Endometrial microvascular endothelial cells (primary cell): ENCODE data around the gene CMSS1. TPM values are rescaled to one million over a fixed set of nuclear protein-coding genes. Genes with fewer than 3 reads are reported as not detected.
"Not testable (repeated sequence)": the region's sequence is repeated elsewhere in the genome, so short reads cannot be mapped to it uniquely, and the experiment has no call there.

Experiments
- in situ Hi-C: cut with HindIII; loops from 2 replicates; pipeline ENCODE4 v1.10.0; 2017; ENCODE audit warnings: low sequenced_read_pairs, low pct_unique_long_range_greater_than_20kb; ENCODE audit errors: inconsistent ontology term
- total RNA-seq: library from RNA; depleted of rRNA; stranded (reverse); fragments of >200 nt; gene quantifications from one replicate; pipeline ENCODE4 v1.2.3, GENCODE V29; 2015; ENCODE audit errors: inconsistent ontology term

The CMSS1 gene
- total RNA-seq, 1 donor from 2014 or later, result 13.2 TPM

DNA sequence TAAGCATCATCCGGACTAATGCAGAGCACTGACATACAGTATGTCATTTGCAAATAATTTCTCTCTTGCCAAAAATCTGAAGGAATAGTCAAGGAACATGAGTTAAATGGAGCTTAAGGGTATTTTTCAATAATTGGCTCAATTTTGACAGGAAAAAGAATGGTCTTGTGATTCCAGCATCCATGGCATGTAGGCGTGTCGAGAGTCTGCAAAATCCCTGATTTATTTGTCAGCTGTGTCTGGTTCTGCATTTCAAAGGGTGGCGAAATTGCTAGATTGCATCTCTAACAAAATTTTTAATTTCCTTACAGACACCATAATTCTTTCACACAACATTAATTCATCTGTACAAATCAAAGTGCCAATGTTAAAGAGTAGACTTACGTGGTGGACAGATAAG lies 377.7 kb downstream of the CMSS1 start:
- in situ Hi-C loops, result no loop called here

DNA sequence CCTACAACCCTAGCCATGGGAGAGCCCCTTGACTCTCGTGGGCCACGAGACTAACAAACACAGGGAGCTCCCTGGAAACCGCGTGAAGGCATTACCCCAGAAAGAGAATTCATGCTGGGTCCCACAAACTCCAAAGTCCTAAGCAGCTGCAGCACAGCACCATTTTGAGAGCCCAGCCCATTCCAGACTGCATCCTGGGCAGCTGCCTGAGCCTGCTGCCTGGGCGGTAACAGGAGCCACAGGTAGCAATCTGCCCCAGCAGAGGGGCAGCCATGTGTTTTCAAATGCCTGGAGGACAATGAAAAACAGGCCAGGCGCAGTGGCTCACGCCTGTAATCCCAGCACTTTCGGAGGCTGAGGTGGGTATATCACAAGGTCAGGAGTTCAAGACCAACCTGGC lies 380.2 kb downstream of the CMSS1 start:
- in situ Hi-C loops, result no loop called here

DNA sequence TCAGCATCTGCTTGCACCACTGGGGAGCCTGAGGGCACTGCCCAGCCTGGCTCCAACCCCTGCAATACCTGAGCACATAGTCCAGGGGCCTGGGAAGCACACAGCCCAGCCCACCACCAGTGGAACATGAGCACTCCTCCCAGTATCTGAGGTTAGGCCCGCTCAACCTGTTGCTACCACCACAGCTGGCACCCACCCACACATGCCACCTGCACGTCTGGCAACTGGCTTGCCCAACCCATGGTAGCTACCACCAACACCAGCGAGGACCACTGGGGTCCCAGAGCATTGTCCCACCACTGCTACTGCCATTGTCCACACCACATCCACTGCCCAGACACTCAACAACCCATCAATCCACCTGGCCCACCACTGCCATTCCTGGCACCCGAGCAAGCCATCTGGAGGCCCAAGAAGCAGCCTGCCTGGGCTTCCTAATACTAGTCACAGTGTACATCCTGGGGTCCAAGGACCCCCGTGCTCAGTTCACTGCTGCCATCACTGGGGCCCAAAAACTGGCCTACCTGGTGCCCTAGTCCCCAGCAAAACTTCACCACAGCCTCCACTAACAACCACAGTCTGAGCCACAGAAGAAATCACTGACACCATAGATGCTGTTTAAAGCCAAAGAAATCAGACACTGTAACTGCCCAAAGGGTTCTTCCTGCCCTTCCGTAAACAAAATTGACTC lies 381.1 kb downstream of the CMSS1 start:
- in situ Hi-C loops, result no loop called here

DNA sequence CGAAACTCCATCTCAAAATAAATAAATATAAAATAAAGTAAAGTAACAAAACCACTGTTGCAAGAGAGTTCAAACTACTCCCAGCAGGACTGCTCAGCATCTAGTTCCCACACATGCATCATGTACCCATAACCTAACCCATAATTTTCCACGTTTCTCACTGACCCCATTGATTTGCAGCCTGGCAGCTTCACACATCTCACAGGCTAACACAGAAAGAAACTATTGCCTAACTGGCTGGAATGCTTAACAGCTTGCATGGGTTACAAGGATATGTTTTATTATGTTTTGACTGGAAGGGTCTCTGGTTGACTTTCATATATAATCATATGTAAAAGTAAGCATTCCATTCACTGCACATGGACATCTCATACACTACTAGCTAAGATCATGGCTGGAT lies 387.5 kb downstream of the CMSS1 start:
- in situ Hi-C loops, result no loop called here

DNA sequence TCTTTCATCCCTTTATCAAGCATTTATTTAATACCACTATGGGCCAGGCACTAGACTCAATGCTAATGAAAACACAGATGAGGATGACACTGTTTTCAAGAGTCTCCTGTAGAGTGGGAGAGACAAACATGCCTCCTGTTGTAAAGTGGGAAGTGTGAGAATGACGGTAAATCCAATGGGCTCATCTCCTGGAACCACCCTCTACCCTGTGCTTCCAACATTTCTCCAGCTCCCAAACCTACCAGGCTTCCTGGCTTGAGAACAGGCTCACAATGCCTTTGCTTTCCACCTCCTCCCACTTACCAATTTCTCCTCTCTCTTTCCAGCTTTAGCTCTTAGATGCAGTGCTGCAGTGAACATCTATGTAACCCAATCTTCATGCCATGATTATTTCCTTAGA lies 389.0 kb downstream of the CMSS1 start:
- in situ Hi-C loops, result no loop called here

DNA sequence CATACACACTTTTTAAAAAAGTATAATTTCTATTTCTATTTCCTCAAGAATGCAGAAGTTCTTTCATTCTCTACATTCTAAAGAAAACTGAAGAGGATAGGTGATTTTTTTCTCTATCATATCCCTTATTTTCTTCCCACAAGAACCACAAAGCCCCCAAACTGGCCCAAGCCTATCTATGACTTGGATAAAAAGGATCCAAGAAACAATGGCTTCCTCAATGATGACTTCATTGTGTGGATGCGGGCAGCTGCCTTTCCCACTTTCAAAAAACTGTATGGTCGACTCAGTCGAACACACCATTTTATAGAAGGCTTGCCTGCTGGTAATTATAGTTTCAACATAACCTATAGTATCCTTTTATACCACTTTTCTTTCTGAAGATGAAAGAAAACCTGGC lies 390.2 kb downstream of the CMSS1 start:
- in situ Hi-C loops, result no loop called here

DNA sequence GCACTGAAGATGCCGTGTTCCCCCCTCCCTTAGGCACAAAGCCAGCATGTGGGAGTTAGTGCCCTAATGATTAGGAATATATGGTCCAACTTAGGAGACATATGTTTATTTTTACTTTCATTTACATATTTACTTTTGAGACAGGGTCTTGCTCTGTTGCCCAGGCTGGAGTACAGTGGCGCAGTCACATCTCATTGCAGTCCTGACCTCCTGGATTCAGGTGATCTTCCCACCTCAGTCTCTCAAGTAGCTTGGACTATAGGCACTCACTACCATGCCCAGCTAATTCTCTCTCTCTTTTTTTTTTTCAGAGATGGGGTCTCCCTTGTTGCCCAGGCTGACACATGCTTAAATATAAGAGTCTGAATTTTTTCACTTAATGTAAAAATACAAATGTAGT lies 391.5 kb downstream of the CMSS1 start:
- in situ Hi-C loops, result no loop called here

DNA sequence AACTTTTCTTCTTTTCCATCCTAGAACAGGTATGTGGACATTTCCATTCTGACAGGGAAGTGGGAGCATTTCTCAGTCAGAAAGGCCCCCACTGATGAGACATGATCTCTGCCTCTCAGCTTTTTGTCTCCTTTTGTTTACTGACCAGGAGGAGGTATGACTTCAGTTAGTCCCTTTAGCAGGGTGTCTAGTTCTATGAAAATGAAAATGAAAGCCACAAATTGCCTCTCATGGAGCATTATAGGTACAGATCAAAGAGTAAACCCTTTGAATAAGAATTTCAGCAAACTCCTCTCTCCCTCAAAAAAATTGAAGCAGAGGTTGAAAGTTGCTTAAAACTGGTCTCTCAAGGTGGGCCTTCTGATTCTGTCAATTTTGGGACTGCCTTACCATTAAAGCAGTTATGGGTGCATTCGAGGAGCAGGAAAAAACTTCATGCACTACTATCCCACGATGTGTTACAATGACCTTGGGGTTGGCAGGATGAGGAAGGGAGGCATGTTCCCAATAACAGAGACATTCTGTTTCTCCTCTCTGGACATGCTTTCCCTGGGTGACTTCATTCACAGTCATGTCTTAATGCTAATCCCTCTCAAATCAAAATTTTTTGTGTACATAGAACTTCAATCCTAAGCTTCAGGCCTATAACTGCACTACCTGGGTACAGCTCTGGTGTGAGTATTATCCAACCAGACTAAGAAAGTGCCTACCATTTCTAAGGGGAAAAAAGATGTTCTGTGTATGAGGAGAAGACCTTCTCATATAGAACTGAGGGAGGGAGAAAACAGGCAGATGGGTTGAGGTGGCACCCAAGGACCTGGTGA lies 392.5 kb downstream of the CMSS1 start:
- in situ Hi-C loops, result no loop called here

DNA sequence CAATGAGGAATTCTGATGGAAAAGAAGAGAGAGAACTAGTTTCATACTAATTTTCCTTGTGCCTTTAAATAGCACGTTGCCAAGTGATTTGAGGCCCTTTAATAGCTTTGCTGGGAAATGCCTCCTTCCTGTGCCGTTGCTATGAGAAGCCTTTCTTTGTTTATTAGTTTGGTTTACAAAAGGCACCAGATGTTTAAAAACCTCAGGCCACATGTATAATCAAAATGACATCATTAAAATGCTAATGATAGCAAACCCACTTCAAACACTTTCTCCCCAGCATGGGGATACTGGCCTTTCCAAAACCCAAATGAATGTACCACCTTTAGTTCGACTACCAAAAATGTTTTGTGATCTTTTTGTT lies 393.1 kb downstream of the CMSS1 start:
- in situ Hi-C loops, result no loop called here

DNA sequence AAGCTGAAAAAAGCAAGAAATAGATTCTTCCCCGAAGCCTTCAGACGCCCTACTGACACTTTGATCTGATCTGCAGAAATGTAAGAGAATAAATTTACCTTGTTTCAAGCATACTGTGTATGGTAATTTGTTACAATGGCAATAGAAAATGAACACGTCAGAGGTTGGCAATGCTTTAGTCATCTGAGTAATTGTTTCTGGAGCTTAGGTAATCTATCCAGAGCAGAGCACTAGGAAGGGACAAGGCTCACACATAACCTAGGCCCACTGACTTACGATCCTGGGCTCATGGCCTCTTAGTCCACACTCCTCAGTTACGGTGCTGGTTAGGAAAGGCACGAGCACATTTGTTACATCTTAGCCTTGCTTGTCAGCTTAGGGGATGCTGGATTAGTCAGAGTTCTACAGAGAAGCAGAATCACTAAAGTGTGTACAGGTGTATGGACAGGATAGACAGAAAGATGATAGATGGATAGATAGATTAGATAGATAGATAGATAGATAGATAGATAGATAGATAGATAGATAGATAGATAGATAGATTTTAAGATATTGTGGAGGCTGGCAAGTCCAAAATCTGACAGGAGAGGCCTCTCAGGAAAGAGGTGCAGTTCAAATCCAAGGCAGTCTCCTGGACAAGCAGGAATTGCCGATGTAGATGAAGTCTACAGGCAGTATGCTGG lies 396.4 kb downstream of the CMSS1 start:
- in situ Hi-C loops, result no loop called here

DNA sequence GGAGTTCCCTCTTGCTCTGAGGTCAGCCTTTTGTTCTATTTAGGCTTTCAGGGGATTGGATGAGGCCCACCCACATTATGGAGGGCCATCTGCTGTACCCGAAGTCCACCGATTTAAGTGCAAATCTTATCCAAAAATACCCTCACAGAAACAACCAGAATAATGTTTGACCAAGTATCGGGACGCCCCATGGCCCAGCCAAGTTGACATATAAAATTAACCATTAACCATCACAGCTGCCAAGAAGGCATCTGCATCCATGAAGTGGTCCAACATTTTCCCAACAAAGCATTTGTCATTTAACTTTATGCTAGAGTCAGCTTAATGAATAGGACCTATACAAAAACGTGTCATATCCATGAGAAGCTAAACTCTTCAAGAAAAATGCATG lies 396.9 kb downstream of the CMSS1 start:
- in situ Hi-C loops, result no loop called here

DNA sequence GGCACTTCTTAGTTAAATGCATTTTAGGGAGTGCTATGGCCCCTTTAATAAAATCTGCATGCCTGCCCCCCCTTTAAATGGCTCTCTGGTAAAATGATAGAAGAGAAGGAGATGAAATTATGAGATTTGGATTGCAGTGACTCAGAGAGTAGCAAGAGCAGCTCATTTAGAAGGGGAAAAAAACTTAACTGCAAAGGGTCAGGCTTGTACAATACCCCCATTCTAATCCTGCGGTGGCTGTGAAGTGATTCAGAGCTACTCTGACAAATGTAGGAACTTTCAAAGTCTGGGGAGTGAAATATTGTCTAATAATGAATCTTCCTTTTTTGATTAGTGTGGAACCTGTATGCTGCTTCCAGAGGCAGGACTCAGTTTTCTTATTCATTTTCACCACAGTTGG lies 399.1 kb downstream of the CMSS1 start:
- in situ Hi-C loops, result no loop called here

DNA sequence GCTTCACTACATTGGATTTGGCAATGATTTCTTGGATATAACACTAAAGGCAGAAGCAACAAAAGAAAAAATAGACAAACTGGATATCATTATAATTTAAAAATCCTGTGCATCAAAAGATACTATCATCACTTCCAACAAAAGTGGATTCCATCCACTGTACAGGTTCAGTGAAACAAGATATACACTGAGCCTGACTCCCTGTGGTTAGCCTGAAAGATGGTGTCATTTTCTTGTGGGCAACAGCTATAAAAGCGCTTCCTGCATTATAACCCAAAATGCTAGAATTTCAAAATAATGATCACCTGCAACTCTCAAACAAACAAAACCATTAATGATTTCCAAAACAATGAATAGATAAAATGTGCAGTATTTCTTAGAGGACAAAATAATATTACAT lies 403.5 kb downstream of the CMSS1 start:
- in situ Hi-C loops, result no loop called here

DNA sequence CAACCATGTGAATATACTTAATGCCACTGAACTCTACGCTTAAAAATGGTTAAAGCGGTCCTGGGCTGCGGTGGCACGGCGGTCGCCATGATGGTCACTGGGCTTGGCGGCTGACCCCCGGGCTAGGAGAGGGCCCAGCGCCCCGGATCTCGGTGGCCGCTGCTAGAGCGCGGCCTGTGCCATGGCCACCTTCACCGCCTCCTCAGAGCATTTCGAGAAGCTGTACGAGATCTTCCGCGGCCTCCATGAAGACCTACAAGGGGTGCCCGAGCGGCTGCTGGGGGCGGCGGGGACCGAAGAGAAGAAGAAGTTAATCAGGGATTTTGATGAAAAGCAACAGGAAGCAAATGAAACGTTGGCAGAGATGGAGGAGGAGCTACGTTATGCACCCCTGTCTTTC lies 407.5 kb downstream of the CMSS1 start:
- in situ Hi-C loops, result no loop called here

DNA sequence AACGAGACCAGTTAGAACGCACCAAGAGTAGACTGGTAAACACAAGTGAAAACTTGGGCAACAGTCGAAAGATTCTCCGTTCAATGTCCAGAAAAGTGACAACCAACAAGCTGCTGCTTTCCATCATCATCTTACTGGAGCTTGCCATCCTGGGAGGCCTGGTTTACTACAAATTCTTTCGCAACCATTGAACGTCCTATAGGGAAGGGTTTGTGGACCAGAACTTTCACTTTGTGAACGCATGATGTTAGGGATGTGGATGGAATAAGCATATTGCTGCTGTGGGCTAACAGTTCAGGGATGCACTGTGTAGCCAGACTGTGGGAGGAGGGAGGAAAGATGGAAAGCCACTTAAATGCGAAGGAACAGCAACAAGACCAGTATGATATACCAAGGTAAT lies 408.2 kb downstream of the CMSS1 start:
- in situ Hi-C loops, result no loop called here

DNA sequence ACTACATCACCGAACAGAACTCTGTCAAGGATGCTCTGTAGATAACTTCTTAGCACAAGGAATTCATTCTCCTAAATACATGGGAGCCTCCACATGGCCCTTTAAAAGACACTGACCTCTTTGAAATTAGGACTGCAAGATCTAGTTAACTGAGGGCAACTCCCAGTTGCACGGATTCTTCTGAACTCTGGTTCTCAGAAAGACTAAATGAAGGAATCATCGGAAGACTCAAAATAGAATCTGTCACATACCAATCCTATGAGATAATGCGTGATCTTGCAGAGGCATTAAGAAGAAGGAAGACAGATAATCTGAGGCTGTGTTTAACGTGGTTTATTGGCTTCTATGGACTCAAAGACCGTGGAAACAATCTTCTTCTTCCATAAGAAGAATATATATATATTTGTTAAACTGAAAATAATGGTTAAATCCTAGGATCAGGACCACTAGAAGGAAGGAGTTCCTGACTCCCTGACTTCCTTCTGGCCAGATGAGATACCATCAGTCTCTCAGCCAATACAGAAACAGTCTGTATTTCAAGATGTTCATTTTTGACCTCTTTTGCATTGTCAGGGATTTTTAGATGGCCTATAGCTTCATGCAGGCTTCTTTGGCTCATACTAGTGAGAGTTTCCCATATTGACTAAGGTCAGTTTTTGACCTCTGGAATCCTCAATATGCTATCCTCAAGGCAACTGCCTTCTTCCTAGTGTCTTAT lies 409.2 kb downstream of the CMSS1 start:
- in situ Hi-C loops, result no loop called here

DNA sequence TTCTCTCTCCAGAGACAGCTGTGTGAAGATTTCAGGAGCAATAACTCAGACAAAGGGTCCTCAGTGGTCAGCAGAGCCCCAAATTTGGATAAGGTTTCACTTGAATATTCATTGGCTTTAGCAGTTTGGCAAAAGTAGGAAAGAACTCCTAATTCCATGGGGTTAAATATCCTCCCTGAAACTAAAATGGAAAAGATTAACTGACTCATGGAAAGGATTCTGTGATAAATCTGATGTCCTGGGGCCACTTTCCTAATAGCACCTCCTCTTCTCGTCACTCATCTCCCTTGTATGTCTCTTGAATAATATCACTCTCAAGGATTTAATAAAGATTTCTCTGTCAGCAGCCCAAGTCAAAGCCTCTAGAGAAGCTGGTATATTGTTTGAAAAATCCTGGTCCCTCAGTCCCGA lies 409.9 kb downstream of the CMSS1 start:
- in situ Hi-C loops, result no loop called here

DNA sequence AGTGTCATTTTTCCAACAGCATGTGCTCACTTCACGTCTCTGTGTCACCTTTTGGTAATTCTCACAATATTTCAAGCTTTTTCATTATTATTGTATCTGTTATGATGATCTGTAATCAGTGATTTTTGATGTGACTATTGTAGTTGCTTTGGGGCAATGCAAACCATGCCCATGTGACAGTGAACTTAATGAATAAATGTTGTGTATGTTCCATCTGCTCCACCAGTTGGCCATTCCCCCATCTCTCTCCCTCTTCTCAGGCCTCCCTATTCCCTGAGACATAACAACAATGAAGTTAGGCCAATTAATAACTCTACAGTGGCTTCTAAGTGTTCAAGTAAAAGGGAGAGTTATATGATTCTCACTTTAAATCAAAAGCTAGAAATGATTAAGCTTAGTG lies 410.6 kb downstream of the CMSS1 start:
- in situ Hi-C loops, result no loop called here

DNA sequence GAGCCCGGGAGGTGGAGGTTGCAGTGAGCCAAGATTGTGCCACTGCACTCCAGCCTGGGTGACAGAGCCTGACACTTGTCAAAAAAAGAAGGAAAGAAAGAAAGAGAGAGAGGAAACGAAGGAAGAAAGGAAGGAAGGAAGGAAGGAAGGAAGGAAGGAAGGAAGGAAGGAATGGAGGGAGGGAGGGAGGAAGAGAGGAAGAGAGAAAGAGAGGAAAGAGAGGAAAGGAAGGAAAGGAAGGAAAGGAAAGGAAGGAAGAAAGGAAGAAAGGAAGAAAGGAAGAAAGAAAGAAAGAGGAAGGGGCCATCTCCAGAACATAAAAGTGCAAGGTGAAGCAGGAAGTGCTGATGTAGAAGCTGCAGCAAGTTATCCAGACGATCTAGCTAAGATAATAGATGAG lies 411.5 kb downstream of the CMSS1 start:
- in situ Hi-C loops, result not testable (repeated sequence)

DNA sequence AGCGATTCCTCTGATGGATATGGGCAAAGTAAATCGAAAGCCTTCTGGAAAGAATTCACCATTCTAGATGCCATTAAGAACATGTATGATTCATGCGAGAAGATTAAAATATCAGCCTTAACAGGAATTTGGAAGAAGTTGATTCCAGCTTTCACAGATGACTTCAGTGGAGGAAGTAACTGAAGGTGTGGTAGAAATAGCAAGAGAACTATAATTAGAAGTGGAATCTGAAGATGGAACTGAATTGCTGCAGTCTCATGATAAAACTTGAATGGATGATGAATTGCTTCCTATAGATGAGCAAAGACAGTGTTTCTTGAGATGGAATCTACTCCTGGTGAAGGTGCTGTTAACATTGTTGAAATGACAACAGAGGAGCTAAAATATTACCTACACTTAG lies 413.0 kb downstream of the CMSS1 start:
- in situ Hi-C loops, result no loop called here
